GM18951 (cell line): ENCODE results near the gene CDK14.

Experiments used
- POLR2A ChIP-seq: IDR thresholded peaks from 4 replicates; pipeline ENCODE4 v1.6.1; 2011; ENCODE audit warnings: mild to moderate bottlenecking; ENCODE audit not compliant: insufficient read length, insufficient read depth; ENCODE audit errors: extremely low read depth
- in situ Hi-C: fragments of 300-500 bp; cut with MboI; formaldehyde crosslinking; loops from one replicate; pipeline ENCODE4 v1.12.0; 2022; ENCODE audit warnings: low sequenced_read_pairs, mixed read lengths, inconsistent platforms; ENCODE audit not compliant: unreplicated experiment

Gene CDK14

GRCh38 chr7:90604383-90604782, 8.3 kb downstream of the CDK14 start:
- in situ Hi-C loops: no loop called here
- TF ChIP-seq POLR2A: no peak

GRCh38 chr7:90605055-90605454, 8.9 kb downstream of the CDK14 start:
- no peak for TF ChIP-seq POLR2A
- in situ Hi-C loops: no loop called here

- no peak for TF ChIP-seq POLR2A
- in situ Hi-C loops: no loop called here
Observed at GRCh38 chr7:90607196-90607595, 11.1 kb downstream of the CDK14 start.

GRCh38 chr7:90610105-90610504, 14.0 kb downstream of the CDK14 start:
- in situ Hi-C loops: no loop called here
- TF ChIP-seq POLR2A: no peak

- TF ChIP-seq POLR2A: no peak
- in situ Hi-C loops: no loop called here
Observed at GRCh38 chr7:90611115-90611514, 15.0 kb downstream of the CDK14 start.

GRCh38 chr7:90613088-90613498, 17.0 kb downstream of the CDK14 start:
- in situ Hi-C loops: no loop called here
- no peak for TF ChIP-seq POLR2A

- in situ Hi-C loops: no loop called here
- no peak for TF ChIP-seq POLR2A
Observed at GRCh38 chr7:90617442-90617841, 21.3 kb downstream of the CDK14 start.

- TF ChIP-seq POLR2A: no peak
- in situ Hi-C loops: no loop called here
Observed at GRCh38 chr7:90618876-90619275, 22.8 kb downstream of the CDK14 start.

GRCh38 chr7:90621125-90621746, 25.1 kb downstream of the CDK14 start:
- in situ Hi-C loops: loop anchor here (10.0 kb wide), 1 partner anchor 166 kb away; no protein-coding TSS in a partner anchor
- no peak for TF ChIP-seq POLR2A

GRCh38 chr7:90621747-90622140, 25.6 kb downstream of the CDK14 start:
- no peak for TF ChIP-seq POLR2A

GRCh38 chr7:90622670-90623069, 26.5 kb downstream of the CDK14 start:
- TF ChIP-seq POLR2A: no peak
- in situ Hi-C loops: loop anchor here (10.0 kb wide), 1 partner anchor 168 kb away; no protein-coding TSS in a partner anchor

More at GRCh38 chr7:90621747-90622140, 25.6 kb downstream of the CDK14 start:
- in situ Hi-C loops: loop anchor here (10.0 kb wide), 1 partner anchor 167 kb away; no protein-coding TSS in a partner anchor

GRCh38 chr7:90624225-90624911, 28.2 kb downstream of the CDK14 start:
- TF ChIP-seq POLR2A: no peak
- in situ Hi-C loops: loop anchor here (10.0 kb wide), 1 partner anchor 170 kb away; no protein-coding TSS in a partner anchor

GRCh38 chr7:90625051-90625450, 28.9 kb downstream of the CDK14 start:
- no peak for TF ChIP-seq POLR2A
- in situ Hi-C loops: loop anchor here (10.0 kb wide), 1 partner anchor 170 kb away; no protein-coding TSS in a partner anchor

GRCh38 chr7:90625562-90625961, 29.4 kb downstream of the CDK14 start:
- no peak for TF ChIP-seq POLR2A
- in situ Hi-C loops: loop anchor here (10.0 kb wide), 1 partner anchor 171 kb away; no protein-coding TSS in a partner anchor
